ENCODE results near the gene TGFB2. TPM values are rescaled to one million over a fixed set of nuclear protein-coding genes. Genes with fewer than 3 reads are reported as not detected.

The TGFB2 gene
- total RNA-seq, 1 experiment from 2014 or later: not detected

DNA sequence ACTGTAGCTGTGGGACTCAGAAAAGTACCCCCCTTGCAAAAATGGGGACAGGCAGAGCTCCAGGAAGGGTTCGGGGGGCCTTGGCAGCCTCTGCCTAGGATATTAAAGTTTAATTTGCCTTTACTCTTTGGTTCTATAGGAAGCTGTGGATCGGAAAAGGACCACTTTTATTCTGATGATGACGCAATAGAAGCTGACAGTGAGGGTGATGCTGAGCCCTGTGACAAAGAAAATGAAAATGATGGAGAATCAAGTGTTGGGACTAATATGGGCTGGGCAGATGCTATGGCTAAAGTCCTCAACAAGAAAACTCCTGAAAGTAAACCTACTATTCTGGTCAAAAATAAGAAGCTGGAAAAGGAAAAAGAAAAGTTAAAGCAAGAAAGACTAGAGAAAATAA, 43.0 kb upstream of the TGFB2 start:
- DNase-seq: no peak
- Histone ChIP-seq H2AFZ (ENCODE audit: low read length) (no peak overlapping the region), H4K8ac (replicated peaks; ENCODE audit: insufficient read length, low read depth, low read length) (no peak overlapping the region), H3K23ac (ENCODE audit: insufficient read length, low read depth, low read length) (no peak overlapping the region), H4K20me1 (ENCODE audit: control insufficient read depth, insufficient read depth, insufficient read length) (no peaks in the 10 kb centered on the region), H4K5ac (ENCODE audit: insufficient read length, low read depth, low read length) (no peak overlapping the region), H2BK120ac (ENCODE audit: low read depth, low read length, poor library complexity, severe bottlenecking) (no peak overlapping the region), H2BK15ac (ENCODE audit: low read depth, low read length) (no peak overlapping the region), H3K4ac (ENCODE audit: low read depth, low read length) (no peak overlapping the region), H4K91ac (ENCODE audit: insufficient read length, low read depth, low read length) (no peak overlapping the region), H3K27ac (ENCODE audit: insufficient read length, low read depth, low read length) (no peak overlapping the region), H3K4me1 (ENCODE audit: insufficient read depth, low read length) (peaks cover 5% of the 10 kb centered on the region; the same call in 1 of the 2 replicates), H3K56ac (ENCODE audit: insufficient read length, low read depth, low read length) (no peak overlapping the region), H3K79me2 (ENCODE audit: insufficient read depth, low read length) (no peaks in the 10 kb centered on the region), H3K79me1 (ENCODE audit: insufficient read depth, low read depth, low read length, poor library complexity, severe bottlenecking) (peaks cover 4% of the 10 kb centered on the region), H3K9me3 (ENCODE audit: control insufficient read depth, low read depth, low read length) (no peaks in the 10 kb centered on the region), H2AK5ac (ENCODE audit: insufficient read length, low read length) (no peak overlapping the region), H3K14ac (ENCODE audit: insufficient read depth, low read length) (no peak overlapping the region), H3T11ph (ENCODE audit: low read length) (no peak overlapping the region), H2BK20ac (ENCODE audit: low read depth, low read length, poor library complexity, severe bottlenecking) (no peak overlapping the region), H2BK5ac (ENCODE audit: insufficient read length, low read length) (no peak overlapping the region), H2BK12ac (ENCODE audit: insufficient read length, low read depth, low read length) (no peak overlapping the region), H3K9ac (ENCODE audit: extremely low read depth, insufficient read length, low read length) (no peak overlapping the region), H3K4me2 (ENCODE audit: insufficient read depth, insufficient read length, low read length) (no peak overlapping the region), H3K18ac (ENCODE audit: insufficient read length, low read depth, low read length) (no peak overlapping the region), H3K23me2 (ENCODE audit: insufficient read length, low read depth, low read length, poor library complexity, severe bottlenecking) (no peaks in the 10 kb centered on the region), H3K27me3 (ENCODE audit: insufficient read depth, low read length) (no peaks in the 10 kb centered on the region)
- peak overlapping the region; percentile 8 to 97 (median 96); a peak in 6 of 7 replicates for H3K27ac Mint-ChIP-seq
- peak overlapping the region in 1 of 2 experiments; percentile 45; a peak in 1 of 5 replicates for H3K4me3 Mint-ChIP-seq
- H3K27me3 Mint-ChIP-seq (ENCODE audit: low read depth): no peaks in the 10 kb centered on the region
- H3K36me3 Mint-ChIP-seq (ENCODE audit: insufficient read depth in 1 of 3, low read depth in 3 of 3): peaks cover 3 to 22% (median 22%) of the 10 kb centered on the region in 3 experiments
- no CpG with 5 or more reads among the region's 3 CpGs for WGBS (ENCODE audit: extremely low coverage, insufficient read length, low lambda C conversion rate)
- TF ChIP-seq, protein P1, sequence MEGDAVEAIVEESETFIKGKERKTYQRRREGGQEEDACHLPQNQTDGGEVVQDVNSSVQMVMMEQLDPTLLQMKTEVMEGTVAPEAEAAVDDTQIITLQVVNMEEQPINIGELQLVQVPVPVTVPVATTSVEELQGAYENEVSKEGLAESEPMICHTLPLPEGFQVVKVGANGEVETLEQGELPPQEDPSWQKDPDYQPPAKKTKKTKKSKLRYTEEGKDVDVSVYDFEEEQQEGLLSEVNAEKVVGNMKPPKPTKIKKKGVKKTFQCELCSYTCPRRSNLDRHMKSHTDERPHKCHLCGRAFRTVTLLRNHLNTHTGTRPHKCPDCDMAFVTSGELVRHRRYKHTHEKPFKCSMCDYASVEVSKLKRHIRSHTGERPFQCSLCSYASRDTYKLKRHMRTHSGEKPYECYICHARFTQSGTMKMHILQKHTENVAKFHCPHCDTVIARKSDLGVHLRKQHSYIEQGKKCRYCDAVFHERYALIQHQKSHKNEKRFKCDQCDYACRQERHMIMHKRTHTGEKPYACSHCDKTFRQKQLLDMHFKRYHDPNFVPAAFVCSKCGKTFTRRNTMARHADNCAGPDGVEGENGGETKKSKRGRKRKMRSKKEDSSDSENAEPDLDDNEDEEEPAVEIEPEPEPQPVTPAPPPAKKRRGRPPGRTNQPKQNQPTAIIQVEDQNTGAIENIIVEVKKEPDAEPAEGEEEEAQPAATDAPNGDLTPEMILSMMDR (conservative IDR thresholded peaks at IDR 0.05): no peak
- no peaks in the 10 kb centered on the region for H3K9me3 Mint-ChIP-seq
- peaks cover 67 to 82% of the 10 kb centered on the region in 2 experiments for H3K4me1 Mint-ChIP-seq
